HG03442 (cell line): ENCODE results near the gene CD27.

Source experiments
- ATAC-seq: cut with Tn5 transposase; IDR thresholded peaks from one replicate; pipeline ENCODE4 v1.9.1; 2021; ENCODE audit warnings: mild to moderate bottlenecking, moderate library complexity; ENCODE audit not compliant: unreplicated experiment

The CD27 gene

DNA sequence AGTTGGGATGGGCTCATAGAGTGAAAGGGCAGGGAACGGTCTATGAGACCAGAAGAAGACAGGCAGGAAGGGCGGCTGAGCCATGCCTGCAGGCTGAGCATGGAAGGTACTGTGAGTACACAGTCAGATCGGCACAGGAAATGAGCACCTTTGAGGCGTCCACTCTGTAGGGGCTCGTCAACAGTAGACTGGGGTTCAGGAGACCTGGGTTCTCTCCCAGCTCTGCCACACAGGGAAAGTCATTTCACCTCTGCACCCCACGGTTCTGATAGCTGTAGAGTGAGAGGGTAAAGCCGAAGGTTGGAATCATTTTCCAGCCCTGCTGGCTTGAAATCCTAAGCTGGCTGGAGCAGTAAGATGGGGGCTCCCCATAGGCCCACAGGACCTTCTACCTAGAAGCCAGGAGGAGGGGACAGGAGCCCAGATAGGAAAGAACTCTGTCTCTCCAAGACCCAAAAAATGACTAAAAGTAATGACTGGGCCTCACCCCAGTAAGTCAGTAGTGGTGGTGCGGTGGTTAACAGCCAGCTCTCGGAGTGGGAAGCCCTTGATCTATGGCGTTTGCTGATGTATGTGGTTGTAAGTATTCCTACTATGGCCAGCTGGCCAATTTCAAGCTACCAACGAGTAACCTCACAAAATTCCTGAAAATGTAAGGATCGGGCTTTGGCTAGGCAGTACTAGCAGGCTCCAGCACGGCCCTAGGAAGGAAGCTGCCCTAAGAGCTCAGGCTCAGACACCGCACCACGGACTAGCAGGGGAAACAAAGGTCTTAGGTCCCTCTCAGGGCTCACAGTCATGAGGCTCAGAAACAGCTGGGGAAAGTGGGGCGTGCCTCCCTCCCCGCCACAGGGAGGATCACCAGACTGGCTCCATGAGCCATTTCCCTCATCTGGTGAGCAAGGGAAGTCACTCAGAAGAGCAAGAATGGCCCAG, 10.3 kb upstream of the CD27 start:
- ATAC-seq = no peak

DNA sequence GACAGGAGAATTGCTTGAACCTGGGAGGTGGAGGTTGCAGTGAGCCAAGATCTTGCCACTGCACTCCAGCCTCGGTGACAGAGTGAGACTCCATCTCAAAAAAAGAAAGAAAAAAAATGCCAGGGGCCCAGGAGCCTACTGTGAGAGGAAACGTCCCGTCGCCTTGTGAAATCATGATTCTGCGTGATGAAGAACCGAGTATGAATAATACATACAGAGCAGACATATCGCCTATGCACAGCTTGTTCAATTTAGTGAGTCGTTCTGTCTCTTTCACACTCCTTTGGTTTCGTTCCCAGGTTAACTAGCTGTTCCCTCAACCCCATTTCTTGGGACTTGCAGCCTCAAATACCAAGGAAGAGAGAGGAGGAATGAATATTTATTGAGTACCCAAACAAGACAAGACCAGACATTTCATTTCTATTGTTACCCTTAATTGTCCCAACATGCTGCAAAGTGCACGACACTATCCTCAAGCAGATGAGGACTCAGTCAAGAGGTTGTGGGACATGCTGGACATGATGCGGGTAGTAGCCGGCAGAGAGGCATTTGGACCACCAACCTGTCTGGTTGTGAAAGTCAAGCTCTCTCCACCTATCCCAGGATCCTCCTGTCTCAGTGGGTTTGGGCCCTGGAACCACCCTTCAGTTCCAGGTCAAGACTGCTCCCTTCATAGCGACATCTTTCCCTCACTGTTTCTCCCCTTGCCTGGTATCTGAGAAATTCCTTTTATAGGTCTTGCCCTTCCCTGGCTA, 8.6 kb upstream of the CD27 start:
- no peak for ATAC-seq

DNA sequence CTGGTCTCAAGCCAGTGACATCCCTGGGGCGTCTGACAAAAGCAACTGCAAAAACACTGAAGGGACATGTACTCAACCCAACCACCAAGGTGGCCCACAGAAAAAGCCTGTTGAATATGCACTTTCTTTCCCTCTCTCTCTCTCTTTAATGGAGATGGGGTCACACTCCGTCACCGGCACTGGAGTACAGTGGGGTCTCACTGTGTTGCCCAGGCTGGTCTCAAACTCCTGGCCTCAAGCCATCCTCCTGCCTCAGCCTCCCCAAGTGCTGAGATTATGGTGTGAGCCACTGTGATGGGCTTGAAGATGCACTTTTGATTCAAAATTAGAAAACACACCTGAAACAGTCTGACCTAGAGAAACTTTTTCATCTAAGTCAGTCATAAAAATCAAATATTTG, 7.2 kb upstream of the CD27 start:
- no peak for ATAC-seq

DNA sequence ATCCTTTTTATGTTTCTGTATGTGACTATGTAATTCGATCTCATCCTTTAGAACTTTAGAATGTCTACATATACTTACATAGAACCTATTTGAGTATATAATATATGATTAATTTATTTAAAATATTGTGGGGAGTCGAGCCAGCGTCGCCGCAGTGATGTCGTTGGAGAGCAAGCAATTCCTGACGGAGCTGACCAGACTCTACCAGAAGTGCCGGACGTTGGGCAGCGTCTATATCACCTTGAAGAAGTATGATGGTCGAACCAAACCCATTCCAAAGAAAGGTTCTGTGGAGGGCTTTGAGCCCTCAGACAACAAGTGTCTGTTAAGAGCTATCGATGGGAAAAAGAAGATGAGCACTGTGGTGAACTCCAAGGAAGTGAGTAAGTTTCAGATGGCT, 6.4 kb upstream of the CD27 start:
- no peak for ATAC-seq

DNA sequence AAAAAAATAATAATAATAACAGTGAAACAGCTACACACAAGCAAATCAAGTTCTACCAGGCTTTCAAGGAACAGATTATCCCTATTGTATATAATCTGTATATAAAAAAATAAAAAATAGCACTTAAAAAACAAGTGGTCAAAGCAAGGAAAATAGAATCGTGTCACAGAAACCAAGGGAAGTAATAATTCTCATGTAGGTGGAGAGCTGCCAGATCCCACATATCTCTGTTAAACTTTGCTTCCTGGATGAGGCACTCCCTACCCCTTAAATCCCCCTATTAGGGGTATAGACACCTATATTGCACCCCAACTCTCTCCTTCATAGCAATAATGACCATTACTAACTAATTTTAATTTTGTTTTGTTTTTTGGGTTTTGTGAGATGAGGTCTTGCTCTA, 4.4 kb upstream of the CD27 start:
- no peak for ATAC-seq

DNA sequence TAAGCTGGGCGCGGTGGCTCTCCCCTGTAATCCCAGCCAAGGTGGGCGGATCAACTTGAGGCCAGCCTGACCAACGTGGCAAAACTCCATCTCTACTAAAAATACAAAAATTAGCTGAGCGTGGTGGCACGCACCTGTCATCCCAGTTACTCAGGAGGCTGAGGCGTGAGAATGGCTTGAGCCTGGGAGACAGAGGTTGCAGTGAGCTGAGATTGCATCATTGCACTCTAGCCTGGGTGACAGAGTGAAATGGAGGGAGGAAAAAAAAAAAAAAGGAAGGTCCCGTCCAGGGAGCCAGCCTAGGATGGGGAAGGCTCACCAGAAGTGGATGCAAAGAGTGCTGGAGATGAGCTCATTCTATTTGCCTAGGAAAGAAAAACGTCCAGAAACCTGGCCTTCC, 1.9 kb upstream of the CD27 start:
- no peak for ATAC-seq

DNA sequence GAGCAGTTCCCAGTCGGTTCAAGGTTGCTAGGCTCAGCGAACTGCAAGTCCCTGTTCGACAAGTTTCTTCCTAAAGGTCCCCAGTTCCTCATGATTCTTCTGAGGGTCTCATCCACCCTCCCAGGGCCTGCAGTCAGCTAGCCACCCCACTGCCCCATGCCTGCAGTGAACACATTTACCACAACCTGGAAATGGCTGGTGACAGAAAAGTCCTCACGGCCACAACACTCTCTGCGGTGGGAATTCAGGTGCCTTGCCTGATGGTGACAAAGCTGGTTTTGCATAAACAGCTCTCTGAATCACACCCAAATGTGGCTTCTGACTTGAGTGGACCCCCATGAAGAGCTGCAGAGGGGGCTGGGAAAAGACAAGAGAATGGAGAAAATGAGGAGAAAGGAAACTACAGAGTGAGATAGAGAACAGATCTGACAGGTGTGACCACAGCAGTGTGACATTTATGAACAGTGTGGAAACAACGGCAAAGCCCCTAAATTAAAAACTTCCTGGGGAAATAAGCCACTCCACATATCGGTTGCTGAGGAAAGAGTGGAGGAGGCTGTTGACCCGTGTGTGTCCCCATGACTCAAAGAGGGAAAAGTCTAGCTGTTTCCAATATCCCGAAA, 1.3 kb upstream of the CD27 start:
- no peak for ATAC-seq

DNA sequence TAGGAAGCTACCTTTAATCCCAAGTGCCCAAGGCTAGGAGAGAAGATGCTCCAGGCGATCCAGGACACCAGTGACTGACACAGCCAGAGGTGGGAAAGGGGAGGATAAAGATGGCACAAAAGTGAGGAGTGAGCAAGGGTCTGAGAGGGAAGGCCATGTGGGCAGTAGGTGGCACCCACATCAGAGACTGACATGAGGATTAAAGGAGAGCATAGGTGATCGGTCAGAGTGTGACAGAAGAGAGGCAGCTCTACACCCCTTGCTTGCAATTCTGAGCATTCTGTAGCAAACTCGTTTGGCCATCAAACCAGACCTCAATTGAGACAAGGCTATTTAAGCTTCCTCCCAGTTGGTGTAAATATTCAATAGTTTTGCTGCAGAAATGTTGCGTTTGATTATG, 724 bp upstream of the CD27 start:
- no peak for ATAC-seq

DNA sequence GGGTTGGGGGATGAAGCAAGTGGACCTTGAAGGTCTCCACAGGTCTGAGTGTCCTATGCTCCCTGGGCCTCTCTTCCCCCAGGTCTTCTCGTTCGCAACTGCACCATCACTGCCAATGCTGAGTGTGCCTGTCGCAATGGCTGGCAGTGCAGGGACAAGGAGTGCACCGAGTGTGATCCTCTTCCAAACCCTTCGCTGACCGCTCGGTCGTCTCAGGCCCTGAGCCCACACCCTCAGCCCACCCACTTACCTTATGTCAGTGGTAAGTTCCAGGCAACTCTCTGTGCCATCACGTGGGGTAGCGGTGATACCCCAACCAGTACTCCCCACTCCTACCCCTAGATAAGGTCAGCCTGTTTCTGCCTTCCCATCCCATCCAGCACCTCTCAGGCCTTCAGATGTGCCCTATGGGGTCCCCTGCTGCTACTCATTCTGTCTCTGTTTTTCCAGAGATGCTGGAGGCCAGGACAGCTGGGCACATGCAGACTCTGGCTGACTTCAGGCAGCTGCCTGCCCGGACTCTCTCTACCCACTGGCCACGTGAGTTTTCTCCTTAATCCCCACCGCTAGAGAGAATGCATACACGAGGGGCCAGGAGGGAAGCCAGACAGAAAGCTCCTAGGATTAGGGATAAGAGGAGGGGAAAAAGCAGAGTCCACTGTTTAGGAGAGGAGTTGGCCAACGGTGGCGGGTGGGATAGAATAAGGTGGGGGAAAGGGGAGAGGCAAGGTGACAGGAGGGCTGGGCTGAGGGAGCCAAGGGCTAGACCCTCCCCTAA, 5.5 kb downstream of the CD27 start:
- ATAC-seq = no peak

DNA sequence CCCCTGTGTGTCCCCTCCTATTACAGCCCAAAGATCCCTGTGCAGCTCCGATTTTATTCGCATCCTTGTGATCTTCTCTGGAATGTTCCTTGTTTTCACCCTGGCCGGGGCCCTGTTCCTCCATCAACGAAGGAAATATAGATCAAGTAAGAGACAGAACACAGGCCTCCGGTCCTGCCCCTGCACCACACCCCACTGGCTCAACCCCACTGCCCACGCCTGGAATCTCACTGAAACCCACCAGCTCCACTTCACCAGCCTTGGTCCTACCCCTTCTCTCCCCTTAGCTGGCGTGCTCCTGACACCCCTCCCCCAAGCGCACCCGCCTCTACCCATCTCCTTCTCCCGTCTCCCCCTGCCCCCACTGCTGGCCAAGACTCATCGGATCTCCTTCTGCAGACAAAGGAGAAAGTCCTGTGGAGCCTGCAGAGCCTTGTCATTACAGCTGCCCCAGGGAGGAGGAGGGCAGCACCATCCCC, 6.2 kb downstream of the CD27 start:
- ATAC-seq = no peak

DNA sequence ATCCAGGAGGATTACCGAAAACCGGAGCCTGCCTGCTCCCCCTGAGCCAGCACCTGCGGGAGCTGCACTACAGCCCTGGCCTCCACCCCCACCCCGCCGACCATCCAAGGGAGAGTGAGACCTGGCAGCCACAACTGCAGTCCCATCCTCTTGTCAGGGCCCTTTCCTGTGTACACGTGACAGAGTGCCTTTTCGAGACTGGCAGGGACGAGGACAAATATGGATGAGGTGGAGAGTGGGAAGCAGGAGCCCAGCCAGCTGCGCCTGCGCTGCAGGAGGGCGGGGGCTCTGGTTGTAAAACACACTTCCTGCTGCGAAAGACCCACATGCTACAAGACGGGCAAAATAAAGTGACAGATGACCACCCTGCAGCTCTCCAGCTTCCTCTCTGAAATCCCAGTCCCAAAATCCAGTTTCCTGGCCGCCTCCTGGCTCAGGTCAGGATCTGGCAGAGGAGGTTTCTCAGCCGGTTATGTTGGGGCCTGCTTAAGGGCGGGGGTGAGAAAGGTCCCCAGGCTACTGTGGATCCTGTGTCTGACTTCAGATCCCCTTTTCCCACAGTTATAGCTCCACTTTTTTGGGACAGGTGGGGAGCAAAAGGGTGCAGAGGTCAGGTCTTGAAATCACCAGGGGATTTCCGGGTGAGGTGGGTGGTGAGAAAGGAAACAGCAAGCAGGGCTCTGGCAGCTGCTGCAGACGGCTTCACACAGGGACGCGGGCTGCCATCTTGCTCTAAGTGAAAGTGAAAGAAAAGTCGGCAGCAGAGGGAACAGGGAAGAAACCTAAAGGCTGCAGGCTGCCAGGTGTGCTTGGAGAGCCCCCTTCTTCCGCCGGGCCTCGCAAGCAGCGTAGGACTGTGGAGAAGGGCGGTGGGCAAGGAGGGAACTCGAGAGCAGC, 6.8 kb downstream of the CD27 start, which contains the start of gene TAPBPL:
Gene TAPBPL (plus strand): TSS at position 695 of the 897 bp plus-strand sequence. CDS start 207 bp downstream, outside the sequence.
- peak; percentile 61 for ATAC-seq

DNA sequence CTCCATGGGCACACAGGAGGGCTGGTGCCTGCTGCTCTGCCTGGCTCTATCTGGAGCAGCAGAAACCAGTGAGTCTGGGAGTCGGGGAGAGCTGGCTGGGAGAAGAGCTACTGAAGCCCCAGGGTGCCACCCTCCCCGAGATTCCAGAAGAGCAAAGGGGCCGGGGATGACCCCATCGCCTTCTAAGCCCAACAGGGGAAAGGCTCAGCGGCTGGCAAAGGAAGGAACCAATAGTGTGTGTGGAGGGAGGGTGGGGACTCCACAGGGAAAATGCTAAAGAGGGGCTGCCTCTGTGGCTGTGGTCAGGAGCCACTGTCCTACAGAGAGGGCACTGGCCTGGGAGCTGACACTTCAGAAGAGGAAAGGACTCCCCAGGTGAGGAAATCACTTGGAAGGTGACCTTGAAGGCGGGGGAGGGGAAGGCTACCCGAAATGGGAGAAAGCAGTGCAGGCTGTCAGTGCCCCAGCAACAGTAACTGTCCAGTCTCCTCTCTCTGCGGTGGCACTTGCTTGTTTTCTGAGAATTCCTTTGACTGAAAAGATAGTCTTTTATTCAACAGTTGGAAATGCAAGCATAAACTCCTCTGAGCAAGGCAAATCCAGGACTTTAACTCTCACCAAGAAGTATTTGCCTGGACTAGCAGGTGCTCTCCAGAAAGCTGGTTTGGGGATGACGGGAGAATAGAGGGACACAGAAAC, 7.6 kb downstream of the CD27 start:
- ATAC-seq = no peak

DNA sequence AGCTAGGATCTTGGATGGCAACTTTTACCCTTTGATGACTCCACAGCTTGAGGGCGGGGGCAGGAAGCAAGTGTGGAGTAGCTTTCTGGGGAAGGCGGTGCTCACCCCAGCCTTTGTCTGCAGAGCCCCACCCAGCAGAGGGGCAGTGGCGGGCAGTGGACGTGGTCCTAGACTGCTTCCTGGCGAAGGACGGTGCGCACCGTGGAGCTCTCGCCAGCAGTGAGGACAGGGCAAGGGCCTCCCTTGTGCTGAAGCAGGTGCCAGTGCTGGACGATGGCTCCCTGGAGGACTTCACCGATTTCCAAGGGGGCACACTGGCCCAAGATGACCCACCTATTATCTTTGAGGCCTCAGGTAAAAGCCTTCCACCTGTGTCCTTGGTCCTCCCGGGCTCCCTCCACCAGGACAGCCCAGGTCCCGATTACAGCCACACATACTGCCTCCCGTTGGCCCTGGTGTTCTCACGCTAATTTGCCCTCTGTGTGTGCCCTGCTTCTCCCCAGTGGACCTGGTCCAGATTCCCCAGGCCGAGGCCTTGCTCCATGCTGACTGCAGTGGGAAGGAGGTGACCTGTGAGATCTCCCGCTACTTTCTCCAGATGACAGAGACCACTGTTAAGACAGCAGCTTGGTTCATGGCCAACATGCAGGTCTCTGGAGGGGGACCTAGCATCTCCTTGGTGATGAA, 8.3 kb downstream of the CD27 start:
- no peak for ATAC-seq

DNA sequence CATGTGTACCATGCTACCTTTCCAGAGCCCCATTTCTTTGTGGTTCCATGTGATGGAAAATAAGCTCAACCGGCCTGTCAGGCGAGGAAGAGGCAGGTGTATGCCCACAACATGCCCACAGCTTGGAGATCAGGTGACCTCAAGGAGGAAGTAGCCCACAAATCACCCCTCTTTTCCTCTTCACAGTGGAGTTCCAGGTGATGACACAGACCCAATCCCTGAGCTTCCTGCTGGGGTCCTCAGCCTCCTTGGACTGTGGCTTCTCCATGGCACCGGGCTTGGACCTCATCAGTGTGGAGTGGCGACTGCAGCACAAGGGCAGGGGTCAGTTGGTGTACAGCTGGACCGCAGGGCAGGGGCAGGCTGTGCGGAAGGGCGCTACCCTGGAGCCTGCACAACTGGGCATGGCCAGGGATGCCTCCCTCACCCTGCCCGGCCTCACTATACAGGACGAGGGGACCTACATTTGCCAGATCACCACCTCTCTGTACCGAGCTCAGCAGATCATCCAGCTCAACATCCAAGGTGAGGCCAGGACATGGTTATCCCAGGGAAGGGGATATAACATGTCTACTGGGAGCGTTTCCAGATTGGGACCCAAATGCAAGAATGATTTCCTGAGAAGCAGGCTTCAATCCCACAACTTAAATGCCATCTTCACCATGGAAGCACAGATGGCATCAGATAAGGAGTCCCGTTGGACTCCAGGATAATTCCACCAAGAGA, 12.6 kb downstream of the CD27 start:
- no peak for ATAC-seq

DNA sequence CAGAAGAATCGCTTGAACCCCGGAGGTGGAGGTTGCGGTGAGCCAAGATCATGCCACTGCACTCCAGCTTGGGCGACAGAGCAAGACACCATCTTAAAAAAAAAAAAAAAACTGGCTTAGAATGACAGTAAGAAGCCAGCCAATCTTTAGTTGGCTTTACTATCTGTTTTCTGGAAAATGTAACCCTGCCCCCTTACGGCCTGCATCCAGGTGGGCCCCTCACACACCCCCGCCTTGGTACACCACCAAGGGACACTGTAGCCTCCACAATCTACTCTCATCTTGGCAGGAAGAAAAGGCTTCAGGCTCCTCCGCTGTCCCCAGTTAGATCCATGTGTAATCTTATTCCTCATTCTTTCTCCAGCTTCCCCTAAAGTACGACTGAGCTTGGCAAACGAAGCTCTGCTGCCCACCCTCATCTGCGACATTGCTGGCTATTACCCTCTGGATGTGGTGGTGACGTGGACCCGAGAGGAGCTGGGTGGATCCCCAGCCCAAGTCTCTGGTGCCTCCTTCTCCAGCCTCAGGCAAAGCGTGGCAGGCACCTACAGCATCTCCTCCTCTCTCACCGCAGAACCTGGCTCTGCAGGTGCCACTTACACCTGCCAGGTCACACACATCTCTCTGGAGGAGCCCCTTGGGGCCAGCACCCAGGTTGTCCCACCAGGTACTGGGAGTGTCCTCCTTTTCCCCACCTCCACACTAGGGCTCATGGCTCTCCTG, 13.7 kb downstream of the CD27 start:
- ATAC-seq = no peak

DNA sequence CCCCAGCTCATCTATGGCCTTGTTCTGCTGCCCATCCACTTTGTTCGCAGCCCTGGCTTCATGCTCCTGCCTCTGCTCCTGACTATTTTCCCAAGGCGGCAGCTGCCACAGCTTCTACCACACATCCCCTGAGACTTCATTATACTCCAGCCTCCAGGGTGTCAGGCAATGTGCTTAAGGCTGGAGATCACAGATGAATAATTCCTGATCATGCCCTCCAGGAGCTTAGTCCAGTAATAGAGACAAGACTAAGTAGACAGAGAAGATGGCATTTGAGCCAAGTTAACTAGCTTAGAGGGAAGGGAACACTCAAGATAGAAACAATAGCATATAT, 14.2 kb downstream of the CD27 start:
- ATAC-seq = no peak

DNA sequence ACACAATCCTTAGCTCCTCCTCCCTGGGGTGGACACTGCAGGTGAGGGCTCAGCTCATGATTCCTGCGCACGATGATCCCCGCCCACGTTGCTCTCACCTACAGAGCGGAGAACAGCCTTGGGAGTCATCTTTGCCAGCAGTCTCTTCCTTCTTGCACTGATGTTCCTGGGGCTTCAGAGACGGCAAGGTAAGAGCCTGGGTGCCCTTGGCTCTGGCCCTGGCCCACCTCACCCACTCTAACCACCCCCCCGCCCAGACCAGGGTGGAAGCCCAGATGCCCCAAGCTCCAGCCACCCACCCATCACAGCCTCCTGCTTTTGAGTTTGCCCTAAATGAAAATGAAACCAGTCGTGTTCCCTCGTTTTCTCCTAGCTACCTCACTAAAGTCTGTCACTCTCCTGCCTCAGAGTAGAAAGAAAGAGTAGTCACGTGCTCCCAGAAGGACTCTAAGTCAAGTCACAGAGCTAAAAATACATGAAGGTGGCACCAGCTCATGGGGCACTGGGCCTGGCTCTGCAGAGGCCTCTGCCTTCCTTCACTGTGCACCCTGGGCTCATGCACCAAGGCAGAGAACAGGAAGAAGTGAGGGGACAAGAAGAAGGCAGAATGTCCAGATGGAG, 16.1 kb downstream of the CD27 start:
- ATAC-seq = no peak
